ENCODE data around the gene SPOCK1. TPM values are rescaled to one million over a fixed set of nuclear protein-coding genes. Genes with fewer than 3 reads are reported as not detected.

SPOCK1 gene
- total and polyA plus RNA-seq, 2 donors (not counting 3 experiments of a cell fraction or from before 2014, with no cell fraction given): 144 to 280 TPM

- H3K9me3 ChIP-seq (replicated peaks; ENCODE audit: control insufficient read depth, insufficient read depth, low read length): no peaks in the 10 kb centered on the region
- intact Hi-C loops (cut with micrococcal nuclease): no loop called here
- H3K4me2 ChIP-seq (ENCODE audit: insufficient read depth, low read length): no peak overlapping the region
- no peaks in the 10 kb centered on the region for H3K27me3 ChIP-seq (ENCODE audit: control insufficient read depth in 2 of 2, insufficient read depth in 2 of 2, low read length in 2 of 2)
- H3K9me1 ChIP-seq (replicated peaks; ENCODE audit: control insufficient read depth, extremely low read depth, insufficient read depth, low read length): no peaks in the 10 kb centered on the region
- no peaks in the 10 kb centered on the region for H3K36me3 ChIP-seq (ENCODE audit: control insufficient read depth in 2 of 2, extremely low read depth in 1 of 2, insufficient read depth in 2 of 2, low read length in 2 of 2)
- dilution Hi-C loops (cut with MboI; ENCODE audit: extremely low pct_ligation_motif_present, low sequenced_read_pairs): no loop called here
- ChIA-PET CTCF (interaction anchor here (1.4 to 10.6 kb wide), 2 partner anchors 28 to 150 kb away, joined by 4 to 172 read pairs; partner anchors contain the start of gene SPOCK1), POLR2A (no interaction called here)
- FAIRE-seq (no peak), DNase-seq (ENCODE audit: low read depth, low spot score) (no peak)
- no peak overlapping the region for H2AFZ ChIP-seq (ENCODE audit: low read depth, low read length)
- TF ChIP-seq EZH2 (IDR thresholded peaks at IDR 0.05; ENCODE audit: borderline replicate concordance, low read depth, low read length, severe bottlenecking) (no peak), GATA2 (IDR thresholded peaks at IDR 0.05; ENCODE audit: insufficient read depth, insufficient read length, low read depth, low read length) (no peak), JUN (IDR thresholded peaks at IDR 0.05; ENCODE audit: borderline replicate concordance, insufficient read depth, insufficient read length, low read depth) (no peak)
- H3K27ac ChIP-seq (ENCODE audit: insufficient read depth, low read depth, low read length): no peak overlapping the region
- no TSS peak for BruUV-seq (replicated peaks)
- H4K20me1 ChIP-seq (replicated peaks; ENCODE audit: control insufficient read depth, extremely low read depth, insufficient read depth, low read length): no peaks in the 10 kb centered on the region
- H3K4me3 ChIP-seq (replicated peaks in 1 of 3; ENCODE audit: insufficient read depth in 1 of 3, low read depth in 1 of 3, low read length in 3 of 3): no peak overlapping the region
- peaks cover 46% of the 10 kb centered on the region for H3K79me2 ChIP-seq (ENCODE audit: control insufficient read depth, insufficient read depth, low read length)
- no peak overlapping the region for H3K9ac ChIP-seq (replicated peaks; ENCODE audit: extremely low read depth, insufficient read depth, low read length)
- H3K4me1 ChIP-seq (ENCODE audit: control insufficient read depth, extremely low read depth, insufficient read depth, low read length): peaks cover 31% of the 10 kb centered on the region
Measured at GRCh38 chr5:137348759-137349158, 150.4 kb downstream of the SPOCK1 start.

GRCh38 chr5:137347865-137348264 lies 151.3 kb downstream of the SPOCK1 start:
- TF ChIP-seq EZH2 (IDR thresholded peaks at IDR 0.05; ENCODE audit: borderline replicate concordance, low read depth, low read length, severe bottlenecking) (no peak), MAX (IDR thresholded peaks at IDR 0.05; ENCODE audit: insufficient read depth, insufficient read length) (no peak), GATA2 (IDR thresholded peaks at IDR 0.05; ENCODE audit: insufficient read depth, insufficient read length, low read depth, low read length) (no peak), JUN (IDR thresholded peaks at IDR 0.05; ENCODE audit: borderline replicate concordance, insufficient read depth, insufficient read length, low read depth) (no peak), MYC (IDR thresholded peaks at IDR 0.05; ENCODE audit: low read depth, low read length) (no peak), CTCF (IDR thresholded peaks at IDR 0.05; ENCODE audit: extremely low read depth in 1 of 2, insufficient read depth in 1 of 2, low read depth in 1 of 2, low read length in 2 of 2) (no peak), POLR2A (IDR thresholded peaks at IDR 0.05; ENCODE audit: low read depth, low read length) (no peak)
- no peak overlapping the region for H3K9ac ChIP-seq (replicated peaks; ENCODE audit: extremely low read depth, insufficient read depth, low read length)
- peaks cover 49% of the 10 kb centered on the region for H3K79me2 ChIP-seq (ENCODE audit: control insufficient read depth, insufficient read depth, low read length)
- no peak overlapping the region for H3K4me2 ChIP-seq (ENCODE audit: insufficient read depth, low read length)
- no peaks in the 10 kb centered on the region for H3K27me3 ChIP-seq (ENCODE audit: control insufficient read depth in 2 of 2, insufficient read depth in 2 of 2, low read length in 2 of 2)
- H4K20me1 ChIP-seq (replicated peaks; ENCODE audit: control insufficient read depth, extremely low read depth, insufficient read depth, low read length): no peaks in the 10 kb centered on the region
- DNase-seq (ENCODE audit: low read depth, low spot score) (no peak), FAIRE-seq (no peak)
- H3K4me3 ChIP-seq (replicated peaks in 1 of 3; ENCODE audit: insufficient read depth in 1 of 3, low read depth in 1 of 3, low read length in 3 of 3): no peak overlapping the region
- no peak overlapping the region for H3K27ac ChIP-seq (ENCODE audit: insufficient read depth, low read depth, low read length)
- H3K9me1 ChIP-seq (replicated peaks; ENCODE audit: control insufficient read depth, extremely low read depth, insufficient read depth, low read length): no peaks in the 10 kb centered on the region
- dilution Hi-C loops (cut with MboI; ENCODE audit: extremely low pct_ligation_motif_present, low sequenced_read_pairs) (no loop called here), intact Hi-C loops (cut with micrococcal nuclease) (no loop called here)
- H3K9me3 ChIP-seq (replicated peaks; ENCODE audit: control insufficient read depth, insufficient read depth, low read length): no peaks in the 10 kb centered on the region
- H2AFZ ChIP-seq (ENCODE audit: low read depth, low read length): no peak overlapping the region
- BruUV-seq (replicated peaks): no TSS peak
- no peaks in the 10 kb centered on the region for H3K36me3 ChIP-seq (ENCODE audit: control insufficient read depth in 2 of 2, extremely low read depth in 1 of 2, insufficient read depth in 2 of 2, low read length in 2 of 2)
- ChIA-PET CTCF (interaction anchor here (10.6 kb wide), 1 partner anchor 27 kb away, joined by 172 read pairs; no protein-coding TSS in a partner anchor), POLR2A (no interaction called here)
- H3K4me1 ChIP-seq (ENCODE audit: control insufficient read depth, extremely low read depth, insufficient read depth, low read length): peaks cover 40% of the 10 kb centered on the region

Data from endothelial cell of umbilical vein (primary cell).